K562 (cell line): ENCODE results near the gene MARCHF3. TPM values are rescaled to one million over a fixed set of nuclear protein-coding genes. Genes with fewer than 3 reads are reported as not detected.

Experiments used
- ATAC-seq: fragments of 200-7000 bp; cut with Tn5 transposase; 3 replicates; pipeline ENCODE4 v1.9.1; 2020; ENCODE audit warnings: moderate library complexity
- BruUV-seq: library from RNA; stranded (reverse); fragments of 400-500 nt; replicated peaks from 2 replicates; lab custom pipeline; 2021; lab: Mats Ljungman, UMichigan
- CTCF ChIA-PET: fragments of 300-600 bp; formaldehyde crosslinking; extraction: SDS; loops from one replicate; lab custom pipeline; 2021; ENCODE audit warnings: low intra/inter-chr PET ratio; lab: Yijun Ruan, JAX
- POLR2A ChIA-PET: fragments of 300-600, 350-650 bp; sonication (Branson Sonifier 250); formaldehyde crosslinking; extraction: SDS; loops from one replicate; lab custom pipeline; 2021; ENCODE audit warnings: antibody characterized with exemption, inconsistent platforms; lab: Yijun Ruan, JAX
- DNase-seq, 4 experiments: peaks; one replicate each; pipeline versions ENCODE4 v3.0.0 to v3.0.0-alpha.2; 2011 to 2018; ENCODE audit warnings: low spot score in 3 of 4, mixed read lengths in 3 of 4; ENCODE audit errors: extremely low read depth in 1 of 4
- FAIRE-seq: peaks from 2 replicates; lab custom pipeline; 2011; peaks lifted over from hg19 to GRCh38; lab: Jason Lieb, UNC
- H2AFZ ChIP-seq: 2 replicates; pipeline ENCODE4 v1.6.0; 2011; ENCODE audit warnings: low read depth, low read length, control low read depth, inconsistent platforms
- H3K27ac ChIP-seq: fragments of 200-600 bp; 3 replicates; pipeline ENCODE4 v1.8.0; 2011; ENCODE audit warnings: low read depth, mild to moderate bottlenecking, control low read depth, inconsistent platforms, low read length, moderate library complexity, mixed read lengths; ENCODE audit errors: extremely low read depth
- H3K27me3 ChIP-seq, 2 experiments: fragments of 300-600 bp in 1 of 2; 2 replicates in 1 of 2; 3 replicates in 1 of 2; pipeline versions ENCODE4 v1.6.0 to v1.8.0; 2011; ENCODE audit warnings: inconsistent platforms in 2 of 2, low read length in 2 of 2, mild to moderate bottlenecking in 1 of 2, mixed read lengths in 1 of 2, moderate library complexity in 1 of 2; ENCODE audit not compliant: control insufficient read depth in 2 of 2, insufficient read depth in 2 of 2
- H3K36me3 ChIP-seq: fragments of 300-600 bp; 3 replicates; pipeline ENCODE4 v1.8.0; 2011; ENCODE audit warnings: mild to moderate bottlenecking, low read length, inconsistent platforms; ENCODE audit not compliant: control insufficient read depth, insufficient read depth
- H3K4me1 ChIP-seq, 2 experiments: fragments of 200-600 bp in 1 of 2; replicated peaks in 1 of 2; 2 replicates in 1 of 2; 3 replicates in 1 of 2; pipeline versions ENCODE4 v1.5.1 to v1.8.0; 2011; ENCODE audit warnings: inconsistent platforms in 2 of 2, low read length in 2 of 2, mild to moderate bottlenecking in 1 of 2, mixed read lengths in 1 of 2, moderate library complexity in 1 of 2; ENCODE audit not compliant: control insufficient read depth in 2 of 2, insufficient read depth in 2 of 2
- H3K4me2 ChIP-seq: 2 replicates; pipeline ENCODE4 v1.6.1; 2011; ENCODE audit warnings: low read length, control low read depth, inconsistent platforms, mixed read lengths; ENCODE audit not compliant: insufficient read depth
- H3K4me3 ChIP-seq: fragments of 200-600 bp; sonication (generic), shearing (Covaris generic); 2 replicates; pipeline ENCODE4 v1.5.1; 2016; ENCODE audit warnings: control low read depth, inconsistent platforms
- H3K79me2 ChIP-seq: fragments of 200-600 bp; 3 replicates; pipeline ENCODE4 v1.8.0; 2011; ENCODE audit warnings: low read length, inconsistent platforms; ENCODE audit not compliant: control insufficient read depth, insufficient read depth
- H3K9ac ChIP-seq, 2 experiments: 2 replicates each; pipeline versions ENCODE4 v1.6.0 to v1.6.1; 2011; ENCODE audit warnings: low read depth in 2 of 2, low read length in 2 of 2, control low read depth in 1 of 2, inconsistent platforms in 1 of 2, mild to moderate bottlenecking in 1 of 2, mixed read lengths in 1 of 2; ENCODE audit not compliant: insufficient read depth in 1 of 2
- H3K9me1 ChIP-seq: one replicate; pipeline ENCODE4 v1.6.0; 2011; ENCODE audit warnings: inconsistent platforms, mild to moderate bottlenecking, low read length, moderate library complexity; ENCODE audit not compliant: control insufficient read depth, insufficient read depth
- H3K9me3 ChIP-seq: replicated peaks from 2 replicates; pipeline ENCODE4 v1.5.1; 2011; ENCODE audit warnings: low read depth, low read length, inconsistent platforms; ENCODE audit not compliant: control insufficient read depth, insufficient read depth
- H4K20me1 ChIP-seq: replicated peaks from 2 replicates; pipeline ENCODE4 v1.6.1; 2011; ENCODE audit warnings: low read length, inconsistent platforms, mixed read lengths; ENCODE audit not compliant: control insufficient read depth, insufficient read depth
- ATF6 ChIP-seq: sonication (generic); formaldehyde crosslinking; IDR thresholded peaks from 2 replicates; pipeline ENCODE4 v1.4.0; 2020; ENCODE audit warnings: mild to moderate bottlenecking, missing genetic modification reagents
- GATA2 ChIP-seq: sonication (generic); formaldehyde crosslinking; IDR thresholded peaks from 2 replicates; pipeline ENCODE4 v1.4.0; 2020; ENCODE audit warnings: mild to moderate bottlenecking, missing genetic modification reagents
- GMEB1 ChIP-seq: fragments of 250-450 bp; sonication (Bioruptor Pico); IDR thresholded peaks from 2 replicates; pipeline ENCODE4 v1.4.0; 2020; ENCODE audit warnings: mild to moderate bottlenecking
- HNRNPUL1 ChIP-seq: fragments of 200-400 bp; formaldehyde crosslinking; IDR thresholded peaks from 2 replicates; pipeline ENCODE4 v1.6.1; 2017; ENCODE audit warnings: low read length
- ID3 ChIP-seq, 2 experiments: fragments of 250-450 bp in 1 of 2; fragments of 450-650 bp in 1 of 2; sonication (Bioruptor Pico) in 1 of 2; IDR thresholded peaks; 2 replicates each; pipeline versions ENCODE4 v1.6.1 to v1.8.0; 2016 to 2021; ENCODE audit warnings: mild to moderate bottlenecking in 2 of 2, moderate library complexity in 2 of 2, missing compliant biosample characterization in 1 of 2, missing genetic modification characterization in 1 of 2
- MECOM ChIP-seq: fragments of 250-450 bp; sonication (Bioruptor Pico); IDR thresholded peaks from 2 replicates; pipeline ENCODE4 v1.8.0; 2022; ENCODE audit warnings: inconsistent platforms
- MTF1 ChIP-seq: fragments of 250-450 bp; sonication (Bioruptor Pico); IDR thresholded peaks from 2 replicates; pipeline ENCODE4 v1.9.0; 2021; ENCODE audit warnings: moderate library complexity, mild to moderate bottlenecking, inconsistent platforms, borderline replicate concordance
- PHB2 ChIP-seq: fragments of 450-650 bp; IDR thresholded peaks from 2 replicates; pipeline ENCODE4 v1.6.1; 2017; ENCODE audit warnings: low read depth
- POLR2A ChIP-seq: fragments of 450-650 bp; conservative IDR thresholded peaks from 2 replicates; pipeline ENCODE4 v1.6.1; 2016
- RHOXF2B ChIP-seq: fragments of 250-450 bp; sonication (Bioruptor Pico); conservative IDR thresholded peaks from 2 replicates; pipeline ENCODE4 v1.5.1; 2021
- SREBF1 ChIP-seq: fragments of 150-350 bp; IDR thresholded peaks from 2 replicates; pipeline ENCODE4 v1.6.1; 2014; ENCODE audit warnings: antibody characterized with exemption, low read depth, low read length, borderline replicate concordance
- TEAD4 ChIP-seq, 2 experiments: sonication (generic) in 1 of 2; formaldehyde crosslinking in 1 of 2; IDR thresholded peaks; 2 replicates each; pipeline versions ENCODE4 v1.6.1 to v1.8.0; 2012 to 2022; ENCODE audit warnings: borderline replicate concordance in 1 of 2, inconsistent platforms in 1 of 2, low read length in 1 of 2, mild to moderate bottlenecking in 1 of 2, missing genetic modification reagents in 1 of 2
- ZBTB34 ChIP-seq: fragments of 250-450 bp; sonication (Bioruptor Pico); IDR thresholded peaks from 2 replicates; pipeline ENCODE4 v1.8.0; 2021; ENCODE audit warnings: mild to moderate bottlenecking, moderate library complexity
- ZBTB43 ChIP-seq: sonication (generic); formaldehyde crosslinking; IDR thresholded peaks from 2 replicates; pipeline ENCODE4 v1.8.0; 2023; ENCODE audit warnings: mild to moderate bottlenecking, missing genetic modification reagents
- ZNF445 ChIP-seq: fragments of 250-450 bp; sonication (Bioruptor Pico); IDR thresholded peaks from 2 replicates; pipeline ENCODE4 v1.4.0; 2020; ENCODE audit warnings: low read depth, mild to moderate bottlenecking, moderate library complexity
- WGBS: fragments of 100-300 bp; shearing (Covaris generic); methylation state at CpG from one replicate; pipeline ENCODE4 v1.1.6; 2016; ENCODE audit warnings: low coverage, mixed read lengths; ENCODE audit not compliant: insufficient coverage; ENCODE audit errors: missing lambda C conversion rate; 5-methylcytosine and 5-hydroxymethylcytosine counted together
- in situ Hi-C: fragments of 300-500 bp; cut with MboI; formaldehyde crosslinking; loops from 4 replicates; pipeline ENCODE4 v1.15.0; 2018; ENCODE audit warnings: inconsistent platforms, mixed read lengths
- intact Hi-C: fragments of 100-400 bp; cut with micrococcal nuclease; formaldehyde crosslinking; loops from 2 replicates; pipeline ENCODE4 v1.14.2; 2022
- polyA plus RNA-seq, 8 experiments: library from polyadenylated mRNA; depleted of rRNA in 4 of 8; stranded (reverse) in 5 of 8; unstranded in 3 of 8; fragments of >200 nt; fragmentation: Nextera tagmentation in 2 of 8; fragmentation: Illumina TruSeq in 1 of 8; extraction: Ambion mirVana in 2 of 8; extraction: Trizol in 1 of 8; gene quantifications; 2 replicates each; pipeline versions ENCODE4 v1.2.1 to v1.2.3, GENCODE V29; 2011 to 2014; ENCODE audit warnings: inconsistent platforms in 1 of 8, missing spikeins in 1 of 8
- total RNA-seq, 7 experiments: library from RNA; depleted of rRNA in 6 of 7; stranded (reverse); fragments of >200 nt in 6 of 7; fragmentation: Illumina TruSeq in 2 of 7; extraction: Trizol in 2 of 7; gene quantifications; 2 replicates each; pipeline versions ENCODE4 v1.2.1 to v1.2.3, GENCODE V29; 2011 to 2021; ENCODE audit warnings: low replicate concordance in 1 of 7

MARCHF3 gene
- total and polyA plus RNA-seq, 9 of the 15 experiments (the other 6 are each of a cell fraction or from before 2014, with no cell fraction given), result 5.6 to 37.4 (median 16.5) TPM

- H2AFZ ChIP-seq, result no peak overlapping the region
- CTCF ChIA-PET, result interaction anchor here (0.6 to 2.7 kb wide), 3 partner anchors 475 to 684 kb away, joined by 4 to 16 read pairs (median 14); no protein-coding TSS in a partner anchor
- no peaks in the 10 kb centered on the region for H3K27me3 ChIP-seq
- DNase-seq (peak in 1 of 4 experiments; percentile 12), ATAC-seq (peak; percentile 54), FAIRE-seq (no peak)
- no peak overlapping the region for H3K9ac ChIP-seq
- no peak overlapping the region for H3K27ac ChIP-seq
- H3K9me1 ChIP-seq, result no peaks in the 10 kb centered on the region
- in situ Hi-C loops, result no loop called here
- POLR2A ChIA-PET, result interaction anchor here (0.5 to 1.3 kb wide), 3 partner anchors 12 to 280 kb away, joined by 3 read pairs; no protein-coding TSS in a partner anchor
- H3K79me2 ChIP-seq, result no peaks in the 10 kb centered on the region
- intact Hi-C loops, result no loop called here
- H3K36me3 ChIP-seq, result peaks cover 54% of the 10 kb centered on the region
- no peaks in the 10 kb centered on the region; a peak in 1 of 5 replicates for H3K4me1 ChIP-seq
- H3K4me2 ChIP-seq, result no peak overlapping the region
- WGBS, result 48% methylated on average over 7 of the region's 7 CpGs
- H4K20me1 ChIP-seq, result no peaks in the 10 kb centered on the region
- H3K4me3 ChIP-seq, result no peak overlapping the region
- BruUV-seq, result no TSS peak
- H3K9me3 ChIP-seq, result no peaks in the 10 kb centered on the region
- no peak for TF ChIP-seq ID3 (CRISPR knock-in tag; IDR thresholded peaks at IDR 0.05)
- no peak for TF ChIP-seq ID3 (tag; IDR thresholded peaks at IDR 0.05)
- TF ChIP-seq ATF6 (CRISPR knock-in tag), result no peak
- no peak for TF ChIP-seq GMEB1 (CRISPR knock-in tag)
- no peak for TF ChIP-seq RHOXF2B
- 0 out of 2 replicates have a peak, but pooled peaks have one; percentile 20 for TF ChIP-seq TEAD4 (IDR thresholded peaks at IDR 0.05; ENCODE audit: low read length)
- no peak for TF ChIP-seq TEAD4 (CRISPR knock-in tag; IDR thresholded peaks at IDR 0.05; ENCODE audit: borderline replicate concordance)
- TF ChIP-seq PHB2, result no peak
- no peak for TF ChIP-seq ZBTB43 (CRISPR knock-in tag)
- TF ChIP-seq ZBTB34 (CRISPR knock-in tag), result no peak
- no peak for TF ChIP-seq MTF1 (CRISPR knock-in tag)
- no peak for TF ChIP-seq ZNF445 (CRISPR knock-in tag)
- no peak for TF ChIP-seq GATA2 (CRISPR knock-in tag)
- no peak for TF ChIP-seq POLR2A
- no peak for TF ChIP-seq MECOM (CRISPR knock-in tag)
- no peak for TF ChIP-seq SREBF1
- no peak for TF ChIP-seq HNRNPUL1
These were observed 192.3 kb downstream of the MARCHF3 start for GRCh38 chr5:126837906-126838539.
